HEK293 (cell line): ENCODE measurements around the gene KLHL6.

ENCODE experiments used
- PATZ1 ChIP-seq: fragments of 450-650 bp; formaldehyde crosslinking; IDR thresholded peaks from 2 replicates; pipeline ENCODE4 v1.5.1; 2016; ENCODE audit warnings: missing biosample characterization, missing genetic modification characterization
- ZFP3 ChIP-seq: fragments of 450-650 bp; formaldehyde crosslinking; IDR thresholded peaks from 2 replicates; pipeline ENCODE4 v1.5.1; 2016; ENCODE audit warnings: low read depth, missing biosample characterization, missing genetic modification characterization
- ZNF639 ChIP-seq: fragments of 450-650 bp; formaldehyde crosslinking; IDR thresholded peaks from 2 replicates; pipeline ENCODE4 v1.5.1; 2016; ENCODE audit warnings: missing biosample characterization, missing genetic modification characterization
- ZNF660 ChIP-seq: fragments of 450-650 bp; IDR thresholded peaks from 2 replicates; pipeline ENCODE4 v1.5.1; 2018; ENCODE audit warnings: missing biosample characterization, mild to moderate bottlenecking, missing genetic modification characterization

DNA sequence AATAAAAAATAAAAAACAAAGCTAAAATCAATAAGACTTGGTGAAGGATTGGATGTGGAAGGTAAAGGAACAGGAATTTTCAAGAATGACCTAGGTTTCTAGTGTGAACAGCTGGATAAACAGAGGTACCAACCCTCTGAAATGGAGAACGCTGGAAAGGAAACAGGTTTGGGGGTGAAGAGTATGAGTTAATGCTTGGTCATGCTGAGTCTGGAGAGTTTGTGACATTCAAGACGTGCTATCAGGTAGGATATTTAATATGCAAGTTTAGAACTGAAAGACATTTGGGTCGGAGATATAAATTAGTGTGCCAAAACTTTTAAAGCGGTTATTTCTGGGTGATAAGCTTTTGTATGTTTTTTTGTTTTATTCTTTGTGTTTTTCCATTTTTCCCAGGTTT is 11.4 kb upstream of the KLHL6 start:
- TF ChIP-seq ZFP3 (tag by site-specific recombination) (no peak), PATZ1 (tag by site-specific recombination) (no peak), ZNF639 (tag by site-specific recombination) (no peak), ZNF660 (tag by site-specific recombination) (no peak)
